Measurements from ENCODE around the gene CDT1. TPM values are rescaled to one million over a fixed set of nuclear protein-coding genes. Genes with fewer than 3 reads are reported as not detected.
A peak's percentile ranks its signal among the peaks of the same experiment; 100 is the strongest.

Gene CDT1
- 33.5 and 64.6 TPM in 2 replicates for total RNA-seq (2014; rRNA removed; shearing (Covaris generic))
- 52.5 and 53.0 TPM in 2 replicates for polyA plus RNA-seq (2015; cell fraction: cytosol; rRNA removed)
- 42.6 and 43.1 TPM in 2 replicates for polyA plus RNA-seq (2015; cell fraction: nucleus; rRNA removed)

DNA sequence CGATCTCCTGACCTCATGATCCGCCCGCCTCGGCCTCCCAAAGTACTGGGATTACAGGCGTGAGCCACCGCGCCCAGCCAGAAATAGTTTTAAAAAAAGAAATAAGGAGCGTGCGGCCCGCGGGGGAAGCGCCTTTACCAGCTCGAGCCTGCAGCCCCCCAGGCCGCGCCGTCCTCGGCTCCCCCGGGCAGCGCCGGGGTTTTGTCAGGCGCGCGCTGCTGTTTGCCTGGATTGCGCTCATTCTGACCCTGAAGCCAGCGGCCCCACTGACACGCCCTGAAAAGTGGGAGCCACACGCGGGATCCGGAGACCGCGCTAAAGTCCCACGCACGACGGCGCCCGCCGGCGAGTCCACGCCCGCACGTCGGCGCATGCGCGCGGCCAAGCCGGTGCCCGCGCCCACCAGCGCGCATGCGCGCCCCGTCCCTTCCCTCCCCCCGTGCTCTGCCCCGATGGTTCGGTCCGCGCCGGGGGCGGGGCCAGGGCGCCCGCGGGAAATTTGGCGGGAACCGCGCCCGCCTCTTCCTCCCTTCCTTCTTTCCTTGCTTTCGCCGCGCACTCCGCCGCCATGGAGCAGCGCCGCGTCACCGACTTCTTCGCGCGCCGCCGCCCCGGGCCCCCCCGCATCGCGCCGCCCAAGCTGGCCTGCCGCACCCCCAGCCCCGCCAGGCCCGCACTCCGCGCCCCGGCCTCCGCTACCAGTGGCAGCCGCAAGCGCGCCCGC, at the start of gene CDT1:
Gene CDT1 (plus strand): TSS at position 526 of the 724 bp plus-strand sequence. CDS start 43 bp downstream, at position 569.
- DNase-seq (ENCODE audit: low read depth): peak; percentile 70

DNA sequence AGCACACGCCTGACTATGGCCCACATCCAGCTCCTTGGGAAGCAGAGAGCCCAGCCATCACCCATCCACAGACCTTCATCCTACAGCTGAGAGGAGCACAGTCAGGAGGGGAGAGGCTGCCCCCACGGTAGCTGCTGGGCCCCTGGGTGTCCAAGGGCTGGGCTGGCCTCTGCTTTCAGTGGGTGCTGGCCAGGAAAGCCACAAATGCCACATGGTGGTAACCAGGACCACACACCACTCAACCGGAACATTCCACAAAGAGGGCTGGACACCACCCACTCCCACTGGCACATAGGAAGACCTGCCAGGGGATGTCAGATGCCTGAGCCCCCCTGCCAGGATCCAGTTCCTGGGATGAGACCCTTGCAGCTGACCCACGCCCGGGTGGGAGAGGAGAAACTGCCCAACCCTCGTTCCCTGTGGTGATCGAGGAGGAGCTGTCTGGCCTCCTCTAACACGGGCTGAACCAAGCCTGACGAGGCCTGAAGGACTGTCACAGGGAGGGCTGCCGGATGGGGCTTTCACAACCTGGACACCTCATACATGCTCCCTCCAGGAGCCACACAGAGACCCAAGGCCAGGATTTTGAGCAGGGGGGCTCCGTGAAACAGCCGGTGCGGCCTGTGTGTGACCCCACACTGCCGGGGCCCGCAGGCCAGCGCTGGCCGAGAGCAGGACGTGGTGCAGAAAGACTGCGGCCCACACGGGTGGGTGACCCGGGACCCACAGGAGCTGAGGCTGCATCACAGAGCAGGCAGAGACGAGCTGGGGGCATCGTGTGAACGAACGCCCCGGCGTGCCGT, 49.3 kb upstream of the CDT1 start:
- DNase-seq (ENCODE audit: low read depth): no peak

DNA sequence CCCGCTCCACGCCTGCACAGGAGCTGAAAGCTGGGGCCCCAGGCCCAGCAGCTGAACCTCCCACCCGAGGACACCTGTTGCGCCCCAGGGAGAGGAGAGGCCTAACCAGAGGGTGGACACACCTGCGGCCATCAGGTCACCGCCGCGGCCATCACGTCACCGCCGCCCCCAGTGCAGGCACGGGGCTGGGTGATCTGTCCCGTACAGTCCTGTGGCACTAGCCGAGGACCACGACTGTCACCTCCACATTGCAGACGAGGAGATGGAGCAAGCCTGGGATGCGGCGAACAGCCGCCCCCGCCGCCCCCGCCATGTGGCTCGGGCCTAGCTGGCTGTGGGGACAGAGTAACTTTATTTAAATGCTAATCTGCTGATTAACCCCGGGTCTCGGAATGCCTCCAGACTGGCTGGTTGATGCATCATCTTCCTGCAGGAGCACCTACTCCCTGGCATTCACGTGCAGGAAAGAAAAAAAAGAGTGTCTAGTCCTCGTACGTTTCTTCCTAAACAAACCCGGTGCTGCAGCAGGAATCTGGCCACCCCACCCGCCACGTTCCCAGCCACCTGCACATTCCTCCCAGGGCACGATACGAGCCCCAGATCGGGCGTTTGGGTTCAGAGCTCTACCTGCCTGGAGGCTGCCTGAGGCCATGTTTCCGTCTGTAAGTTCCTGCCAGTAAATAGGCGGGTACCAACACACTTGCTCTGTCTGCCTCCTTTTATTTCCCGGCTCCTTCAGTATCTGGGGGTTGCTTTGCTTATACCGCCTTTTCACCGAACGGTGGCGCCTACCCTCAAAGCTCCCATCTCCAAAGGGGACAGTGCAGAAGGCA, 48.5 kb upstream of the CDT1 start:
- DNase-seq (ENCODE audit: low read depth): peak; percentile 85

DNA sequence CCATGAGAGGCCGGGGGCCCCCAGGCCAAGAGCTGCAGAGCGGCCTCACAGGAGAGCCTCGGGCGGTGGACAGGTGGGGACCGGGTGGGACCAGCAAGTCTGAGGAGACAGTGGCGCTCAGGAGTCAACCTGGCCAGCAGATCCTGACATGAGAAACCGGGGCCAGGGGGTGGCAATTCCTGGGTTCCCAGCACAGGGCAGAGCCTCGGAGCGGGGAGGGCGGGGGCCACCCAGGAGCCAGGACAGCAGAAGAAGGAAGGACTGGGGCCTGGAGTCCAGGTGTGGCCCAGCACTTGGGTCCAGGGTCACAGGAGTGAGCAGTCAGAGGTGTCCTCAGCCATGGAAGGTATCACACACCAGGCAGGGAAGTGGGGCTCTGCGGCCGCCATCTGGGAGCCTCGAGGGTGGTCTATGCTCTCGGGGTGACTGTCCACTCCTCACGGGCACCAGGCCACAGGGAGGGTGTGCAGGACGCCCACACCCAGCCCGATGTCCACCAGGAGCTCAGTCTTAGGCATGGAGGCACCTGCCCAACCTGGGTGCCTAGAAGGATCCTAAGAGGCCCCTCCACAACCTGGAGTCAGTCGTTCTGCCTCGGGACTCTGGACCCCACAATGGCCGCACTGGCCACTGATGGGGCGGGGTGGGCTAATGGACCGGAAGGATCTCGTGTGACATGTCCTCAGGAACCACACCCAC, 47.7 kb upstream of the CDT1 start:
- no peak for DNase-seq (ENCODE audit: low read depth)

DNA sequence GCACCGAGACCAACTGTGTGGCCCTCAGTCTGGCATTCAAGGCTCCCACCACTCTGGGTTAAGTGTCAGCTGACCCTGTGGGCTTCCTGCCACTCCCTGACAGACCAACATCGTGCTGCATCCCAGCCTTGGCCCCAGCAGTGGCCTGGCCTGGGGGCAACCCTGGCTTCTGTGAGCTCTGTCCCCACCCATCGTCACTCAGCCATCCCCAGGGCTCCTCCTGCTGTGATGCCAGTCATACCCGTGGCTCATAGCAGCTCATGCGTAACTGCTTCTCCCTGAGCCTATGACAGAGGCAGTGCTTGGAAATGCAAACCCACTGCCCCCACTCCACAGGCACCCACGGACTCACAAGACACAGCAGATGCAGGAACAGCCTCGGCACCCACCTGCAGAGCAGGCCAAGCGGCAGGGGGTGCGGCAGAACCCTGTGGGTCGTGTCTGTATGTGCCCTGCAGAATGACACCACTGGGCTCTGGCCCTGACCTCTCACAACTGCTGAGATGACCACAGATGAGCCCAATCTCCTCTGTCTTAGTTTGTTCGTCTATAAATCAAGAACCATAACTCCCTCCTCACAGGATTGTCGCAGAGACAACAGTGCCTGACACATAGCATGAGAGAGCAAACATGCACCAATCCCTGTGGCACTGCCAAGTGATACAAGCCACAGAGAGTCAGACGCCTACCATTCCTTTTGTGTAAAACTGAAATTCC, 45.2 kb upstream of the CDT1 start:
- DNase-seq (ENCODE audit: low read depth): no peak

DNA sequence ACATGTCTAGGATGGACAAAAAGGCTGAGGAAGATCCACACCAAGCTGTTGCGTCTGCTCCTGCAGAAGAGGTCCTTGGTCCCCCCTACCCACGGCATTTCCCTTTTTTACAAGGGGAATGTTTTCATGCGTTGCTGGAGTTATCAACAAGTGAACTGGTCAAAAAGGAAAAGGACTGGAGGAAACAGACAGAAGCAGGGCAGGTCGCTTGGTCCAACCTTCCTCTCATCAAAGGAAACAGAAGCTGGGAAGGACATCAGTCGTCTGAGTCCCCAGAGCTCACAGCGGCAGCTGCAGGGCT, 44.7 kb upstream of the CDT1 start:
- DNase-seq (ENCODE audit: low read depth): no peak

DNA sequence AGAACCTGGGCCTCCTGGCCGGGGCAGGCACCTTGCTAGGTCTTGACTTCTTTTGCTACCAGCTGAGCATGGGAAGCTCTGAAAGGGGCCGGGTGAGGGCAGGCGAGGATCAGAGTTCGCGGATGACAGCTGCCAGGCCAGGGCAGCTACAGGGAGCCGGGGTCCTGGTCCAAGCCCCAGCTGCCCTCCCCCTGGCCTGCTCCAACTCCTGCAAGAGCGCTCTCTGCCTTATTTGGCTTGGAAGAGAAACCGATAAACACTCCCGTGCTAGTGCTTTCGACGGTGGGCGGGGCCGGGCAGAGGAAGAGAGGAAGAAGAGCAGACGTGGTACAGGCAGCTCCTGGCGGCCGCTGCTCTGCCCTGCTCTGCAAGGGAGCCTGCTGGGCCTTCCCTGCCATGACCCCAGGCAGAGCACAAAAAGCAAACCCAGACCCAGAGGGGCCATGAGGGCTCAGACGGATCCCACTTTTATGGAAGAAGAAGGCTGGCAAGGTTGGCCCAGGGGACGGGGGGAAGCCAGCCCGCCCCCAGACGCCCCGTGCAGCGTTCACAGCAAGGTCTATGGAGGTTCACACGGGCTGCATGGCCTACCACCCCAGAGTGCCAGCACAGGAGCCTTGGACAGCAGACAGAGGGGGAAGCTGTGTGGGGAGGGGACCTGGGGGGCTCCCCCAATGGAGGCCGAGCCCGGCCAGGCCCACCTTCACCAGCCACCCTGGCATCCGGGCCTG, 44.2 kb upstream of the CDT1 start:
- DNase-seq (ENCODE audit: low read depth): no peak

DNA sequence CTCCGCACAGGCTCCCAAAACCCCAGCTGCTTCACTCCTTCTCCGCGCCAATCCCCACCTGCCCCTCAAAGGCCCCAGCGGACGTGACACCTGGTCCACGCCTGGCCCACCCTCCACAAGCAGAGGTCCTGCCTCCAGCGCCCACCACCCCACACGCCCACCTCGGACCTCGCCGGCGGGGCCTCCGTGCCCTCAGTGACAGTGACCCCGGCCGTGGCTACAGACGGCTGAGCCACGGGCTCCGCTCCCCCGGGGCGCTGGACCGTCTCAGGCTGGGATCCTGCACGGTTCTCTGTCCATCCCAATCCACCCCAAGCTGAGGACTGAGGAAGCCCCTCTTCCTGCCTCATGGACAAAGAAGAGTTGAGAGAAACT, 43.6 kb upstream of the CDT1 start:
- no peak for DNase-seq (ENCODE audit: low read depth)

DNA sequence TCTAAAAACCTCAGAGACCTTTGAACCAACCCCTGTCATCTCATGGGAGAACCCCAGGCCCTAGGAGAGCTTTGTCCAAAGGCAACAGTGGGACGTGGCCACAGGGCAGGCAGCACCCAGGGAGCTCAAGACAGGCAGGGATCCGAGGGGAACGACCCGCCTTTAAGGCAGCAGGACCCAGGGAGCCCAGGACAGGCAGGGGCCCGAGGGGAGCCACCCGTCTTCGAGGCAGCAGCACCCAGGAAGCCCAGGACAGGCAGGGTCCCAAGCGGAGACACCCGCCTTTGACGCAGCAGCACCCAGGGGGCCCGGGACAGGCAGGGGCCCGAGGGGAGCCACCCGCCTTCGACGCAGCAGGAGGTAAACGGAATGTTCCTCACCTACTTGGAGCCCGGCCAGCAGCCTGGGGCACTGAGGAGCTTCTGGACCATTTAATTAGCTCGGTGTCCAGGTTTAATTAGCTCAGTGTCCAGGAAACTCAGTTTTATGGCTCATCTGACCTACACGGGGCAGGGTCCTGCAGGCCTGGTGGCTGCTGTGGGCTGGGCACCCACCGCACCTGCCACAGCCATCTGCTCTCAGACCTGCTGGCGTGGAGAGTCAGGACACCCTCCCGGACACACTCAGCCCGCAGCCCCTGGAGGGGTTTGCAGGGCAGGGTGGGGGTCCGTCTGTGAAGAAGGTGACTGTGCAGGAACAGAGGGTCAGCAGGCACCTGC, 43.0 kb upstream of the CDT1 start:
- DNase-seq (ENCODE audit: low read depth): no peak

DNA sequence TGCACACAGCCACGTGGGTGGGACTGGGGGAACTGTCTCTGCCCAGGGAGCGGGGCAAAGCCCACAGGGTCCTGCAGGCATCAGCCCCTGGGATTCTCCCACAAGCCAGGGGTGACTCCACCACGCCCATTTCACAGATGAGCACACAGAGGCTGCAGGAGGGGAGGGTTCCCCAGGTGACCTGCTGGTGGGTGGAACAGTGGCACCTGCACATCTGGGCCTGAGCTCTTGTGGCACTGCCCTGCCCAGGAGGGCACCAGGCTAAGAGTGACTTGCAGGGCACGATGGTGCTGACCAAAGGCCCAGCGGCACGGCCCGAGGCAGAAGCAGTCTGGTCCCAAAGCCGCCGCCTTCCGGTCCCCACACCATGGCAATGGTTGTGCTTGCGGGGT, 42.5 kb upstream of the CDT1 start:
- no peak for DNase-seq (ENCODE audit: low read depth)

DNA sequence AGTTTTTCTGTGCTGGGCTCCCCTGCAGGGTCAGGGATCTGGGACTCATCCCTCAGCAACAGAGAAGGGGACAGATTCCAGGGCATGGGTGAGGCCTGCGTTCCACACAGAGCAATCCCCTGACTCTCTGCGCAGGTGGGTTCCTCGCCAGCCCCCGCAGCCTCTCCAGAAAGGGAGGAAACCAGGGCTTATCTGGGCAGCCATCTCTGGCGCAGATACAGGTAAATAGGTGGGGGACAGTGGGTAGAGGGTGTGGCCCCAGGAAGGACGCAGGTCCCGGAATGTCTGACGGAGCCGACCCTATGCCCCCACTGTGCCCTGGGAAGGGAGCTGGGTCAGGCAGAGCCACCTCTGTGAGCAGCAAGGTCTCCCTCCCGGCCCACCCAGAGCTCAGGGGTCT, 41.8 kb upstream of the CDT1 start:
- no peak for DNase-seq (ENCODE audit: low read depth)

DNA sequence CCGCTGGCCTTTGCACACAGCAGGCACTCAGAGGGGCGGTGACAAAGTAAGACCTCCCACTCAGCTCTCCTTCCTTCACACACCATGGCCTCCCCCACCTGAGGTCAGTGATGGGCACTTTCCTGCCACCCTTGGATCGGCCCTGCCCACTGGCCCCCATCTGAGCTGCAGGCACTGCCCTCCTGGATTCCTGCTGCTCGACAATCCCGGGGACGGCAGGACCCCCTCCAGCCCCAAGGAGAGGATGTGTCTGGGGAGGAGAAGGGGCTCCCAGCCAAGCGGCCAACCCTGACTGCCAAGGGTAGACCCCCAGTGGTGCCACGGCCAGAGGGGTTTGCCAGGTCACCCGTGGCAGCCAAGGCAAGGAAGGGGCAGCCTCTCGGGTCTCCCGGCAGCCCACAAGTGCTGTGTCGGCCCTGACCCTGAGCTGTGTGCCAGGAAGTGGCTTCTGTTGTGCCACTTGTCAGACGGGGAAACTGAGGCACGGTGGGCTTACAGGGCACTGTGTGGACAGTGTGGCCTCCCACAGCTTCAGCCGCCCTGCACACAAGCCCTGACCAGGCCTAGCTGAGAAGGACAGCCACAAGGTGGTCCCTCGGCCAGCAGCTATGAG, 41.2 kb upstream of the CDT1 start:
- DNase-seq (ENCODE audit: low read depth): no peak

DNA sequence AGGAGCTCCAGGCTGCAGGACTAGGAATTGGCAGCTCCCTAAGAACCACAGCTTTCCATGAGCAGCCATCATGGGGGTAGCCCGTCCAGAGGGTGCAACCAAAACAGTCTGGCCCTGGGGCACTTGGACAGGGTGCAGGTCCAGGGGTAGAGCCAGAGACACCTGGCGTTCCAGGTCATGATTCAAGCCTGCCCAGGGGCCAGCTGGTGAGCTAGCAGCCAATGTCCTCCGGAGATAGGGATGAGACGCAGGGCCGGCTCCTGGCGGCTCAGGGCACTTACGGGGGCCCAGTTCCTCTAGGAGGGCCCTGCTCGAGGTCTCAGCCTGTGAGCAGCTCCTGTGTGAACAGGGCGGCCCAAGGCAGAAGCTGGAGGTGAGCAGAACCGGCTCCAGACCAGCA, 40.6 kb upstream of the CDT1 start:
- no peak for DNase-seq (ENCODE audit: low read depth)

DNA sequence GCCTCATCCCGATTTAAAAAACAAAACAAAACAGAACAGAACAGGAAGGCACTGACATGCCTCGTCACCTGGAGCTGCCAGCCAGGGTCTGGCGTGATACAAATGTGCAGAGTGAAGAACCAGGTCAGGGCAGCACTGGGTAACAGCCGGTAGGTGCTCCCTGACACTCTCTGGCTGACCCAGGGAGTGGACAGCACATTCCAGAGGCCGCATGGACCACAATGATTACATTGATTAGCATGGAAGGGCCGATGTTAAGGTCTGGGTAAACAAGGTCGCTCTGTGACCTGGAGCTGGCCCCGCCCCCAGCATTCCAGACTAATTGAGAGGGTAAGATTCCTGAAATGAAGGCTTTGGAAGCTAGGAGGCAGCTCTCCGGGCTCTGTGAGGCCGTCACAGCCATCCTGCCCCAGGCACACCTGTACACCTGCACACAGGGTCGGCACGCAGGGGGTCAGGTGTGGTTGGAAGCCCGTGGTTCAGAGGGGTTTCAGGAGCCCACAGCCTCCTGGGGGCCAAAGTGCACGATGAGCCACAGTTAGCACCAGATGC, 40.0 kb upstream of the CDT1 start:
- DNase-seq (ENCODE audit: low read depth): no peak

DNA sequence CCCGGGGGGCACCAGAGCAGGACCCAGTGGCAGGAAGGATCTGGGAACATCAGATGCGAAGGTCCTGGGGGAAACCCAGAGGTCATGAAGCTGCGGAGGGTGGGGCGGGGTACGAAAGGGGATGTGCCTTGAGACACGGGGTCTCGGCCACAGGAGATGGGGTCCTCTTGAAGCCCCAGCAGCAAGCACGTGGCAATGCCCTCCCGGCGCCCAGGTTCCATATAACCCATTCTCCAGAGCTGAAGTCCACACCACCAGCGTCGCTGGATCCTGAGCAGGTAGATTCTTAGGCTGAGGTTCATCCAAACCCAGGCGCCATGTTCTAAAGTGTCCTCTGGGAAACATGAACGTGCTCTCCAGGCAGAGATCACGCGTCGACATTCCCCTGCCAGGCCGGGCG, 39.5 kb upstream of the CDT1 start:
- DNase-seq (ENCODE audit: low read depth): no peak

DNA sequence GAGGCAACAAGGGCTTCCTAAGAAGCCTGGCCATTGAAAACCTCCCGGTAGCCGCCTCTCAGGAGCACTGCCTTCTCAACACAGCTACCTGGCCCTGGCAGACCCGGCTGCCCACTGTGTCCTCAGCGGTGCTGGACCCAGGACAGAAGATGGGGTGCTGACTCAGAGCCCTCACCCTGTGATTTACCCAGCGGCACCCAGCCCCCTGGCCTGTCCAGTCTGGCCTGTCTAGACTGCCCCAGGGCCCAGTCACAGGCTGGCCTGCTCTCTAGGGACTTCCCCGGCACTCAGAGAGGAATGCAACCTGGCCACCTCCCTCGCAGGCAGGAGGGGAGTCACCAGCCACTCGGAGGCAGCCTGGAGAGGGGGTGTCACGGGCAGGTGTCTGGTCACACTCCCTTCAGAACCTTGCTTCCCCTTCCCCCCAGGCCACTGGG, 38.7 kb upstream of the CDT1 start:
- DNase-seq (ENCODE audit: low read depth): no peak

DNA sequence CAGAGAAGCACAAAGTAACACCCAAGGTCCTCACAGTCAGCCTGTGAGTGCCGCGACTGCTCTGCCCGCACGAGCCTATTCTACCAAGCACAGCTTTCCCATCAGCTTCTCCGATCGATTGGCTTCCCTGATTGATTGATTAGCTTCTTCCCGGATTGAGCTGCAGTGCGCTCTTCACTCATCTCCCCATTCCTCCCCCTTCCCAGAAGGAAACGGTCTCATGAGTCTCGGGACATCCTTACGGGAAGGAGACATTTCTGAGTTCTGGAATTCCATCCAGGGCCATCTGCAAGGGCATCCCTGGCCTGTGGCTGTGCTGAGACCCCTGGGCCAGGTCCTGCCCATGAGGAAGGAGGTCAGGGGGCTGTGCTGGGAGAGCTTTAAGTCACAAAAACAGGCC, 36.6 kb upstream of the CDT1 start:
- no peak for DNase-seq (ENCODE audit: low read depth)

DNA sequence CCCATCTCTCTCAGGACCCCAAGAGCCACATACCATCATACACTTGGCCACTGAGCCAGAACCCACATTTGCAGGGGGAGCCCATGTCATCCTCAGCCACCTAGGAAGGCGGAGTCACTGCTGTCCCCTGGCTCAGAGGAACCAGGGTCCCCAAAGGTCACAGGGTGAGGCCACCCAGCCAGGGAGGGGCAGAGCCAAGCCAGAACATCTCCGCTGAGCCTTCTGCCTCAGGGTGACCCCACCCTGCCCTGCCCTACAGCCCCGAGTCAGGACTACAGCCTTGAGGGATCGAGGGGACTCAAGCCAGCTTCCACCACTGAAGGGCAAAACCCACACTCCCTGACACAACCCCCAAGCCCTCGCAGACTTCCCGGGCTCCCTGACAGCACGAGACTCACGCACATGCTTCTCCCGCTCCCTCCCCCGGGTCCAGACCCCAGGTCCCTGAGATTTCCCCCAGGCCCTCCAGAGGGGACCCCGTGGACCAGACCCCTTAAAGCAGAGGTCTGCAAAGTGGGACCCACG, 36.0 kb upstream of the CDT1 start:
- DNase-seq (ENCODE audit: low read depth): no peak
